ENCODE results near the gene TMEM150A.

TMEM150A gene

GRCh38 chr2:85602476-85603234 lies at the start of gene TMEM150A:
Gene TMEM150A, minus strand, starts transcription at chr2:85602698. Its CDS starts 750 bp downstream, at chr2:85601948.
- H3K4me1 Mint-ChIP-seq, result peaks cover 25% of the 10 kb centered on the region
- H3K27ac Mint-ChIP-seq, result peak within 1 kb of the TSS; percentile 76 to 91 (median 89)
- no peaks in the 10 kb centered on the region for H3K27me3 Mint-ChIP-seq (ENCODE audit: low read depth)
- no peaks in the 10 kb centered on the region for H3K9me3 Mint-ChIP-seq
- TF ChIP-seq CTCF (IDR thresholded peaks at IDR 0.05; ENCODE audit: unreplicated experiment in 3 of 3), result peak; percentile 32 to 54 (median 43)
- peaks cover 6% of the 10 kb centered on the region for H3K36me3 Mint-ChIP-seq (ENCODE audit: low read depth)
- peak within 1 kb of the TSS; percentile 90 to 91 (median 91) for H3K4me3 Mint-ChIP-seq

- Mint-ChIP-seq H3K9me3 (no peaks in the 10 kb centered on the region), H3K4me1 (no peaks in the 10 kb centered on the region), H3K36me3 (ENCODE audit: low read depth) (peaks cover 58% of the 10 kb centered on the region), H3K27me3 (ENCODE audit: low read depth) (no peaks in the 10 kb centered on the region), H3K27ac (peak overlapping the region in 2 of 3 experiments; percentile 41 to 49), H3K4me3 (no peak overlapping the region)
- TF ChIP-seq CTCF (IDR thresholded peaks at IDR 0.05; ENCODE audit: unreplicated experiment in 3 of 3), result no peak
Observed at GRCh38 chr2:85652056-85652455, 49.6 kb upstream of the TMEM150A start.

- no peaks in the 10 kb centered on the region for H3K9me3 Mint-ChIP-seq
- peaks cover 63% of the 10 kb centered on the region for H3K36me3 Mint-ChIP-seq (ENCODE audit: low read depth)
- H3K27ac Mint-ChIP-seq, result peak overlapping the region; percentile 86 to 88 (median 88)
- TF ChIP-seq CTCF (IDR thresholded peaks at IDR 0.05; ENCODE audit: unreplicated experiment in 3 of 3), result no peak
- H3K4me1 Mint-ChIP-seq, result no peaks in the 10 kb centered on the region
- H3K4me3 Mint-ChIP-seq, result no peak overlapping the region
- no peaks in the 10 kb centered on the region for H3K27me3 Mint-ChIP-seq (ENCODE audit: low read depth)
Observed at GRCh38 chr2:85651097-85651496, 48.6 kb upstream of the TMEM150A start.

- Mint-ChIP-seq H3K4me3 (no peak overlapping the region), H3K9me3 (no peaks in the 10 kb centered on the region), H3K27me3 (ENCODE audit: low read depth) (no peaks in the 10 kb centered on the region), H3K4me1 (no peaks in the 10 kb centered on the region), H3K27ac (peak overlapping the region in 1 of 3 experiments; percentile 88), H3K36me3 (ENCODE audit: low read depth) (peaks cover 67% of the 10 kb centered on the region)
- TF ChIP-seq CTCF (IDR thresholded peaks at IDR 0.05; ENCODE audit: unreplicated experiment in 3 of 3), result no peak
Observed at GRCh38 chr2:85650456-85650855, 48.0 kb upstream of the TMEM150A start.

- Mint-ChIP-seq H3K4me1 (no peaks in the 10 kb centered on the region), H3K9me3 (no peaks in the 10 kb centered on the region), H3K4me3 (no peak overlapping the region), H3K27ac (no peak overlapping the region), H3K27me3 (ENCODE audit: low read depth) (no peaks in the 10 kb centered on the region), H3K36me3 (ENCODE audit: low read depth) (peaks cover 73% of the 10 kb centered on the region)
- no peak for TF ChIP-seq CTCF (IDR thresholded peaks at IDR 0.05; ENCODE audit: unreplicated experiment in 3 of 3)
Observed at GRCh38 chr2:85649201-85650190, 47.0 kb upstream of the TMEM150A start.

All from nephron (organoid).